Activated CD4-positive, alpha-beta T cell treated with anti-CD3 and anti-CD28 coated beads, Interleukin-2, amount 50 U/mL, for 48 hours (primary cell): ENCODE measurements around the gene SF1.
"Not testable (repeated sequence)": the region's sequence is repeated elsewhere in the genome, so short reads cannot be mapped to it uniquely, and the experiment has no call there.

ENCODE experiments used
- DNase-seq, 2 experiments: peaks; one replicate each; pipeline ENCODE4 v3.0.0-alpha.2; 2020

Gene SF1

GRCh38 chr11:64778473-64779298, at the start of gene SF1:
Gene SF1 (minus strand): TSS chr11:64778542. CDS start chr11:64778392, 150 bp downstream.
- peak; percentile 97 to 99 for DNase-seq

GRCh38 chr11:64827451-64827839, 49.1 kb upstream of the SF1 start:
- DNase-seq: no peak

- no peak for DNase-seq
These were observed 48.5 kb upstream of the SF1 start for GRCh38 chr11:64826578-64827450.

- no peak for DNase-seq
These were observed 47.7 kb upstream of the SF1 start for GRCh38 chr11:64826062-64826461.

- DNase-seq: no peak
These were observed 45.3 kb upstream of the SF1 start for GRCh38 chr11:64823568-64824119.

- no peak for DNase-seq
These were observed 39.1 kb upstream of the SF1 start for GRCh38 chr11:64817476-64817875.

GRCh38 chr11:64815433-64815832, 37.1 kb upstream of the SF1 start:
- not testable (repeated sequence) for DNase-seq

GRCh38 chr11:64814712-64815187, 36.4 kb upstream of the SF1 start:
- DNase-seq: no peak

GRCh38 chr11:64813826-64814225, 35.5 kb upstream of the SF1 start:
- DNase-seq: no peak

GRCh38 chr11:64810891-64811272, 32.5 kb upstream of the SF1 start:
- DNase-seq: peak in 1 of 2 experiments; percentile 30

GRCh38 chr11:64810271-64810890, 32.0 kb upstream of the SF1 start, which contains the start of gene MEN1:
Gene MEN1 (minus strand): TSS chr11:64810551. CDS start chr11:64810109, 442 bp downstream.
- DNase-seq: peak; percentile 85 to 89

- DNase-seq: peak; percentile 26 to 31
These were observed 31.5 kb upstream of the SF1 start for GRCh38 chr11:64809781-64810241.

- DNase-seq: no peak
These were observed 27.1 kb upstream of the SF1 start for GRCh38 chr11:64805481-64805880.

GRCh38 chr11:64804346-64805210, 26.2 kb upstream of the SF1 start:
- DNase-seq: no peak

- DNase-seq: no peak
These were observed 25.6 kb upstream of the SF1 start for GRCh38 chr11:64803846-64804345.

- DNase-seq: peak; percentile 84 to 86
These were observed 25.0 kb upstream of the SF1 start, which contains the start of gene MAP4K2 for GRCh38 chr11:64803158-64803845. Gene MAP4K2 (minus strand): TSS chr11:64803214. CDS start chr11:64803149, 65 bp downstream.

- DNase-seq: peak; percentile 56 to 66
These were observed 24.2 kb upstream of the SF1 start for GRCh38 chr11:64802370-64803157.

- DNase-seq: no peak
These were observed 23.4 kb upstream of the SF1 start for GRCh38 chr11:64801561-64802369.

- no peak for DNase-seq
These were observed 22.8 kb upstream of the SF1 start for GRCh38 chr11:64801158-64801464.
